ENCODE results near the gene TMEM108. TPM values are rescaled to one million over a fixed set of nuclear protein-coding genes. Genes with fewer than 3 reads are reported as not detected.

TMEM108 gene
- polyA plus RNA-seq, 1 donor (not counting 4 experiments of a cell fraction or from before 2014, with no cell fraction given) = not detected

DNA sequence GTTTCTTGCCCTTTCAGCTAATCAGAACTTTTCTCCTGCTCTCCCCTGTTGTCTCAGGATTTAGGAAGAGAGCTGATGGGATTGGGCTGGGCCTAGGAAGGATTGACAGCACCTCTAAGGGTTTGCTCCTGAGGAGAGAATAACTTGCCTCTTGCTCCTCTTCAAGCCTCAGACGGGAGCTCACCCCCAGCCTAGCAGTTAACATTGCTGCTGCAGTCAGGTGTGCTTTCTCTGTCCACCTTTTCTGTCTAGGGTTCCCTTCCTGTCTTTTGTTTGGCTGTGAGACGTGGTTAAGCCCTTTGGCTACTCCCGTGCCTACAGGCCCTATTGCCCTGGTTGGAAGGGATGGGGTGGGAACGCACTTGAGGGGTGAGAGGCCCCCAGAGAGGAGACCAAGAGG is 20.1 kb downstream of the TMEM108 start:
- Histone ChIP-seq H3K4me1 (ENCODE audit: control insufficient read depth, extremely low read depth, insufficient read depth, low read length) (no peaks in the 10 kb centered on the region), H3K4me2 (ENCODE audit: control insufficient read depth, extremely low read depth, insufficient read depth, low read depth, low read length) (no peak overlapping the region), H2AFZ (ENCODE audit: control insufficient read depth, low read length) (no peak overlapping the region), H3K79me2 (ENCODE audit: control insufficient read depth, insufficient read depth, low read length) (no peaks in the 10 kb centered on the region), H4K20me1 (ENCODE audit: control insufficient read depth, extremely low read depth, insufficient read depth, low read length) (no peaks in the 10 kb centered on the region), H3K9me3 (ENCODE audit: control insufficient read depth, low read depth, low read length) (no peaks in the 10 kb centered on the region), H3K9me1 (ENCODE audit: control insufficient read depth, extremely low read depth, insufficient read depth, low read length) (no peaks in the 10 kb centered on the region), H3K9ac (ENCODE audit: control insufficient read depth, extremely low read depth, insufficient read depth, low read length) (no peak overlapping the region), H3K36me3 (ENCODE audit: control insufficient read depth in 2 of 2, extremely low read depth in 1 of 2, insufficient read depth in 2 of 2, low read length in 2 of 2) (no peaks in the 10 kb centered on the region), H3K27me3 (ENCODE audit: control insufficient read depth, extremely low read depth, insufficient read depth, low read length) (peaks cover 3% of the 10 kb centered on the region), H3K27ac (ENCODE audit: control insufficient read depth, insufficient read depth, low read length) (no peak overlapping the region), H3K4me3 (ENCODE audit: control insufficient read depth in 2 of 3, extremely low read depth in 1 of 3, insufficient read depth in 2 of 3, low read depth in 1 of 3, low read length in 3 of 3) (no peak overlapping the region)
- DNase-seq (ENCODE audit: low read depth, low spot score) (no peak), FAIRE-seq (no peak)
- TF ChIP-seq EZH2 (IDR thresholded peaks at IDR 0.05; ENCODE audit: low read length) = no peak
- TF ChIP-seq, protein P1, sequence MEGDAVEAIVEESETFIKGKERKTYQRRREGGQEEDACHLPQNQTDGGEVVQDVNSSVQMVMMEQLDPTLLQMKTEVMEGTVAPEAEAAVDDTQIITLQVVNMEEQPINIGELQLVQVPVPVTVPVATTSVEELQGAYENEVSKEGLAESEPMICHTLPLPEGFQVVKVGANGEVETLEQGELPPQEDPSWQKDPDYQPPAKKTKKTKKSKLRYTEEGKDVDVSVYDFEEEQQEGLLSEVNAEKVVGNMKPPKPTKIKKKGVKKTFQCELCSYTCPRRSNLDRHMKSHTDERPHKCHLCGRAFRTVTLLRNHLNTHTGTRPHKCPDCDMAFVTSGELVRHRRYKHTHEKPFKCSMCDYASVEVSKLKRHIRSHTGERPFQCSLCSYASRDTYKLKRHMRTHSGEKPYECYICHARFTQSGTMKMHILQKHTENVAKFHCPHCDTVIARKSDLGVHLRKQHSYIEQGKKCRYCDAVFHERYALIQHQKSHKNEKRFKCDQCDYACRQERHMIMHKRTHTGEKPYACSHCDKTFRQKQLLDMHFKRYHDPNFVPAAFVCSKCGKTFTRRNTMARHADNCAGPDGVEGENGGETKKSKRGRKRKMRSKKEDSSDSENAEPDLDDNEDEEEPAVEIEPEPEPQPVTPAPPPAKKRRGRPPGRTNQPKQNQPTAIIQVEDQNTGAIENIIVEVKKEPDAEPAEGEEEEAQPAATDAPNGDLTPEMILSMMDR (optimal IDR thresholded peaks at IDR 0.05 in 1 of 3, IDR thresholded peaks at IDR 0.05 in 1 of 3, conservative IDR thresholded peaks at IDR 0.05 in 1 of 3; ENCODE audit: extremely low read depth in 1 of 3, insufficient read depth in 2 of 3, low read length in 3 of 3) = no peak
- dilution Hi-C loops (cut with MboI; ENCODE audit: extremely low pct_ligation_motif_present, low sequenced_read_pairs) = no loop called here

DNA sequence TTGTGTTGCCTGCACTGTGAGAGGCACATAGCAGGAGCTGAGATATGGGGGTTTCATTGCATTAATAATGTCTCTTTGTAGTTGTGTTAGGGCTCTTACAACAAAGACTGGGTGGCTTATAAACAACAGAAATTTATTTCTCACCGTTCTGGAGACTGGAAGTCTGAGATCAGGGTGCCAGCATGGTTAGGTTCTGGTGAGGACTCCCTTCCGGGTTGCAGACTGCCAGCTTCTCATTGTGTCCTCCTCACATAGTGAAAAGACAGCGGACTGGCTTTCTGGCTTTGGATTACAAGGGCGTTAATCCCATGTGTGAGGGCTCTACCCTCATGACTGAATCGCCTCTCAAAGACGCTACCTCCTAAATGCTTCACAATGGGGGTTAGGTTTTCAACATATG is 20.6 kb downstream of the TMEM108 start:
- no peak for FAIRE-seq

More for the DNA sequence above, 20.6 kb downstream of the TMEM108 start:
- no peaks in the 10 kb centered on the region for H3K4me1 ChIP-seq (ENCODE audit: control insufficient read depth, extremely low read depth, insufficient read depth, low read length)
- H3K9me3 ChIP-seq (ENCODE audit: control insufficient read depth, low read depth, low read length) = no peaks in the 10 kb centered on the region
- H3K4me3 ChIP-seq (ENCODE audit: control insufficient read depth in 2 of 3, extremely low read depth in 1 of 3, insufficient read depth in 2 of 3, low read depth in 1 of 3, low read length in 3 of 3) = no peak overlapping the region
- H4K20me1 ChIP-seq (ENCODE audit: control insufficient read depth, extremely low read depth, insufficient read depth, low read length) = no peaks in the 10 kb centered on the region
- H3K9me1 ChIP-seq (ENCODE audit: control insufficient read depth, extremely low read depth, insufficient read depth, low read length) = no peaks in the 10 kb centered on the region
- no peak overlapping the region for H3K4me2 ChIP-seq (ENCODE audit: control insufficient read depth, extremely low read depth, insufficient read depth, low read depth, low read length)
- H3K27ac ChIP-seq (ENCODE audit: control insufficient read depth, insufficient read depth, low read length) = no peak overlapping the region
- no peak overlapping the region for H2AFZ ChIP-seq (ENCODE audit: control insufficient read depth, low read length)
- dilution Hi-C loops (cut with MboI; ENCODE audit: extremely low pct_ligation_motif_present, low sequenced_read_pairs) = no loop called here
- no peak for DNase-seq (ENCODE audit: low read depth, low spot score)
- no peaks in the 10 kb centered on the region for H3K36me3 ChIP-seq (ENCODE audit: control insufficient read depth in 2 of 2, extremely low read depth in 1 of 2, insufficient read depth in 2 of 2, low read length in 2 of 2)
- no peak for TF ChIP-seq EZH2 (IDR thresholded peaks at IDR 0.05; ENCODE audit: low read length)
- TF ChIP-seq, protein P1 (optimal IDR thresholded peaks at IDR 0.05 in 1 of 3, IDR thresholded peaks at IDR 0.05 in 1 of 3, conservative IDR thresholded peaks at IDR 0.05 in 1 of 3; ENCODE audit: extremely low read depth in 1 of 3, insufficient read depth in 2 of 3, low read length in 3 of 3) = no peak
- H3K27me3 ChIP-seq (ENCODE audit: control insufficient read depth, extremely low read depth, insufficient read depth, low read length) = peaks cover 5% of the 10 kb centered on the region
- no peaks in the 10 kb centered on the region for H3K79me2 ChIP-seq (ENCODE audit: control insufficient read depth, insufficient read depth, low read length)
- no peak overlapping the region for H3K9ac ChIP-seq (ENCODE audit: control insufficient read depth, extremely low read depth, insufficient read depth, low read length)

Data from keratinocyte (primary cell).